NT2/D1 (cell line): Measurements from ENCODE around the gene NAP1L2.
"Not testable (repeated sequence)": the region's sequence is repeated elsewhere in the genome, so short reads cannot be mapped to it uniquely, and the experiment has no call there.

ENCODE experiments used
- DNase-seq: peaks from one replicate; pipeline ENCODE4 v3.0.0-alpha.2; 2011; ENCODE audit warnings: low read depth, low spot score
- H3K27me3 ChIP-seq: 2 replicates; pipeline ENCODE4 v1.6.0; 2011; ENCODE audit warnings: mild to moderate bottlenecking; ENCODE audit not compliant: insufficient read length, insufficient read depth
- H3K36me3 ChIP-seq: 2 replicates; pipeline ENCODE4 v1.6.1; 2011; ENCODE audit warnings: mild to moderate bottlenecking, low read length, mixed read lengths; ENCODE audit not compliant: insufficient read depth, insufficient read length
- H3K4me1 ChIP-seq: 2 replicates; pipeline ENCODE4 v1.5.1; 2011; ENCODE audit not compliant: insufficient read depth, insufficient read length
- H3K4me3 ChIP-seq: 2 replicates; pipeline ENCODE4 v1.5.1; 2011; ENCODE audit warnings: low read depth; ENCODE audit not compliant: insufficient read length
- H3K9ac ChIP-seq: 2 replicates; pipeline ENCODE4 v1.6.0; 2011; ENCODE audit warnings: low read depth; ENCODE audit not compliant: insufficient read length
- H3K9me3 ChIP-seq: 2 replicates; pipeline ENCODE4 v1.5.1; 2011; ENCODE audit warnings: mild to moderate bottlenecking, low read length; ENCODE audit not compliant: insufficient read depth
- SUZ12 ChIP-seq: IDR thresholded peaks from 2 replicates; pipeline ENCODE4 v1.6.1; 2011; ENCODE audit not compliant: insufficient read length, insufficient read depth; ENCODE audit errors: extremely low read depth
- ZNF274 ChIP-seq: IDR thresholded peaks from 2 replicates; pipeline ENCODE4 v1.6.1; 2011; ENCODE audit warnings: mild to moderate bottlenecking, low read depth, low read length

Gene NAP1L2

GRCh38 chrX:73182502-73183114 lies 32.0 kb downstream of the NAP1L2 start:
- no peak overlapping the region for H3K4me3 ChIP-seq
- H3K4me1 ChIP-seq, result no peaks in the 10 kb centered on the region
- no peak overlapping the region for H3K9ac ChIP-seq
- DNase-seq, result no peak
- no peaks in the 10 kb centered on the region for H3K36me3 ChIP-seq
- TF ChIP-seq SUZ12 (no peak), ZNF274 (no peak)
- peaks cover 14% of the 10 kb centered on the region; the same call in 1 of the 2 replicates for H3K9me3 ChIP-seq
- H3K27me3 ChIP-seq, result no peaks in the 10 kb centered on the region

GRCh38 chrX:73168945-73169344 lies 45.7 kb downstream of the NAP1L2 start:
- not testable (repeated sequence) for H3K4me3 ChIP-seq, H3K36me3 ChIP-seq, DNase-seq, H3K27me3 ChIP-seq, H3K4me1 ChIP-seq, H3K9me3 ChIP-seq, H3K9ac ChIP-seq
